Measurements from ENCODE around the gene CYB561D2. TPM values are rescaled to one million over a fixed set of nuclear protein-coding genes. Genes with fewer than 3 reads are reported as not detected.
A peak's percentile ranks its signal among the peaks of the same experiment; 100 is the strongest.

CYB561D2 gene
- total and polyA plus RNA-seq, 2 of the 13 experiments (the other 11 are each of a cell fraction or from before 2014, with no cell fraction given): 11.1 to 17.2 TPM

GRCh38 chr3:50302095-50303012, 48.3 kb upstream of the CYB561D2 start (continued):
- peak; percentile 18; the same call in 1 of the 2 replicates for TF ChIP-seq AKAP8 (CRISPR knock-in tag; IDR thresholded peaks at IDR 0.05)
- TF ChIP-seq PLSCR1 (CRISPR knock-in tag; IDR thresholded peaks at IDR 0.05; ENCODE audit: borderline replicate concordance): no peak
- peak; percentile 48; the same call in 1 of the 2 replicates for TF ChIP-seq ZNF264 (CRISPR knock-in tag; IDR thresholded peaks at IDR 0.05)
- TF ChIP-seq NRL (CRISPR knock-in tag; IDR thresholded peaks at IDR 0.05; ENCODE audit: borderline replicate concordance): peak; percentile 26; the same call in 1 of the 2 replicates
- no peak; the same call in 1 of the 2 replicates for TF ChIP-seq KAT7 (CRISPR knock-in tag; IDR thresholded peaks at IDR 0.05; ENCODE audit: borderline replicate concordance)
- peak; percentile 62; the same call in 1 of the 2 replicates for TF ChIP-seq ZNF891 (CRISPR knock-in tag; IDR thresholded peaks at IDR 0.05)
- TF ChIP-seq YEATS4 (CRISPR knock-in tag; IDR thresholded peaks at IDR 0.05; ENCODE audit: borderline replicate concordance): peak; percentile 2; the same call in 1 of the 2 replicates
- TF ChIP-seq PBX2 (CRISPR knock-in tag; IDR thresholded peaks at IDR 0.05): no peak
- 0 out of 2 replicates have a peak, but pooled peaks have one; percentile 16 for TF ChIP-seq ZNF354B (CRISPR knock-in tag; IDR thresholded peaks at IDR 0.05)
- TF ChIP-seq ZNF253 (CRISPR knock-in tag; IDR thresholded peaks at IDR 0.05; ENCODE audit: borderline replicate concordance): 0 out of 2 replicates have a peak, but pooled peaks have one; percentile 19
- TF ChIP-seq DNMT1 (CRISPR knock-in tag; IDR thresholded peaks at IDR 0.05): 0 out of 2 replicates have a peak, but pooled peaks have one; percentile 55
- peak in 1 of 2 experiments; percentile 5; a peak in 1 of 4 replicates for TF ChIP-seq POLR2A (IDR thresholded peaks at IDR 0.05; ENCODE audit: insufficient read depth in 1 of 2, low read depth in 2 of 2, low read length in 2 of 2)
- no peak for TF ChIP-seq E2F5 (CRISPR knock-in tag; conservative IDR thresholded peaks at IDR 0.05)
- TF ChIP-seq AHR (CRISPR knock-in tag; IDR thresholded peaks at IDR 0.05): 0 out of 2 replicates have a peak, but pooled peaks have one; percentile 25
- TF ChIP-seq ZSCAN31 (CRISPR knock-in tag; IDR thresholded peaks at IDR 0.05; ENCODE audit: low read depth): no peak
- TF ChIP-seq ZNF180 (CRISPR knock-in tag; IDR thresholded peaks at IDR 0.05; ENCODE audit: borderline replicate concordance, low read depth): 0 out of 2 replicates have a peak, but pooled peaks have one; percentile 61
- TF ChIP-seq TEAD3 (CRISPR knock-in tag; optimal IDR thresholded peaks at IDR 0.05; ENCODE audit: borderline replicate concordance): peak; percentile 2
- 0 out of 2 replicates have a peak, but pooled peaks have one; percentile 12 for TF ChIP-seq FOXP4 (CRISPR knock-in tag; IDR thresholded peaks at IDR 0.05)
- no peak for TF ChIP-seq SOX6 (IDR thresholded peaks at IDR 0.05)
- TF ChIP-seq SOX6 (CRISPR knock-in tag; IDR thresholded peaks at IDR 0.05): no peak
- peak; percentile 19; the same call in 1 of the 2 replicates for TF ChIP-seq MYPOP (CRISPR knock-in tag; IDR thresholded peaks at IDR 0.05)
- peak; percentile 8; the same call in 1 of the 2 replicates for TF ChIP-seq ZNF558 (CRISPR knock-in tag; IDR thresholded peaks at IDR 0.05; ENCODE audit: borderline replicate concordance)
- no peak for TF ChIP-seq ZNF556 (CRISPR knock-in tag; IDR thresholded peaks at IDR 0.05; ENCODE audit: borderline replicate concordance)
